OCI-LY7 (cell line): Measurements from ENCODE around the gene ADAMTSL3.

Experiments
- CTCF ChIP-seq: fragments of 200-600 bp; sonication (generic); conservative IDR thresholded peaks from 2 replicates; pipeline ENCODE4 v1.5.1; 2014; ENCODE audit warnings: mild to moderate bottlenecking, antibody characterized with exemption, low read length, moderate library complexity, mixed read lengths
- EZH2phosphoT487 ChIP-seq: fragments of 200-600 bp; sonication (generic); IDR thresholded peaks from 2 replicates; pipeline ENCODE4 v1.6.1; 2018; ENCODE audit warnings: low read depth, borderline replicate concordance, mild to moderate bottlenecking, mixed run types, antibody characterized with exemption, low read length, moderate library complexity, mixed read lengths

- TF ChIP-seq CTCF (no peak), EZH2phosphoT487 (no peak)
Measured at GRCh38 chr15:83955806-83956265, 301.9 kb downstream of the ADAMTSL3 start.
